ENCODE results near the gene IGF2BP2. TPM values are rescaled to one million over a fixed set of nuclear protein-coding genes. Genes with fewer than 3 reads are reported as not detected.
"Not testable (repeated sequence)": the region's sequence is repeated elsewhere in the genome, so short reads cannot be mapped to it uniquely, and the experiment has no call there.

The IGF2BP2 gene
- total RNA-seq, 1 donor from 2014 or later = 19.0 TPM

DNA sequence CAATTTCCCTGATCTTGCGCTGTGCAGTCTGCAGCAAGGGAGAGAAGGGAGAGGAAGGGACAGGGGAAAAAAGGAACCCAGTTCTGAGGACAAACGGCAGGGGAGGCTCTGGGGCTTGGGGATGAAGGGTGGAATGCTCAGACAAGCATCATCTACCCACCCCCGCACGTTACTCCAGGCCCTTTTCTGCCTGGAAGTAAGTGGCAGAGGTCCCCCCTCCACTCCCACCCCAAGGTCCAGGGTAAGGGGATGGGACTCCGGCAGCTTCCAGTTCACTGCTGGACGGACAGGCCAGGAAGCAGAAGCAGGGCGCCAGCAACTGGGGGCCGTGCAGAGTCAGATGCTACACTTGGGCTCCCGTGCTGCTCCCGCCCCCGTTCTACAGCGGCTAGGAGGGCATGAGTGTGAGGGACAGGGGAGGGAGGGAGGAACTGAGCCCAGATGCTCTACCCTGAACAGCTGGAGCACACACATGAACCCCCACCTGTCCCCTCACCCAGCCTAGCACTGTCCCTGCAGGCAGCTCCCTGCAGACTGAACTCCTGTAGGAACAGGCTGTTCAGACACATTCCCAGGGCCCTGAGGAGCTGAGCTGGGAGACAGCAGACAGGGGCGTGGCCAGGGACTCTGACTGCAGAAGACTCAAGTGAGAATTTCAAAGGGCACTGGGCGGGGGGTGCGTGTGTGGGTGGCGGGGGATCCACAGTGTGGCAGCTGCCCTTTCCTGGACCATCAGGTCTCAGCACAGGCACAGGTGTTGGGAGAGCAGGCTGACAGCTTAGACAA lies 179.1 kb downstream of the IGF2BP2 start:
- no peak for DNase-seq (ENCODE audit: low read depth in 2 of 2)

- not testable (repeated sequence) for DNase-seq (ENCODE audit: low read depth in 2 of 2)
Observed at GRCh38 chr3:185645191-185645590, 179.7 kb downstream of the IGF2BP2 start.

GRCh38 chr3:185640308-185640707 lies 184.5 kb downstream of the IGF2BP2 start:
- DNase-seq (ENCODE audit: low read depth in 2 of 2) = peak in 1 of 2 donors; percentile 31

DNA sequence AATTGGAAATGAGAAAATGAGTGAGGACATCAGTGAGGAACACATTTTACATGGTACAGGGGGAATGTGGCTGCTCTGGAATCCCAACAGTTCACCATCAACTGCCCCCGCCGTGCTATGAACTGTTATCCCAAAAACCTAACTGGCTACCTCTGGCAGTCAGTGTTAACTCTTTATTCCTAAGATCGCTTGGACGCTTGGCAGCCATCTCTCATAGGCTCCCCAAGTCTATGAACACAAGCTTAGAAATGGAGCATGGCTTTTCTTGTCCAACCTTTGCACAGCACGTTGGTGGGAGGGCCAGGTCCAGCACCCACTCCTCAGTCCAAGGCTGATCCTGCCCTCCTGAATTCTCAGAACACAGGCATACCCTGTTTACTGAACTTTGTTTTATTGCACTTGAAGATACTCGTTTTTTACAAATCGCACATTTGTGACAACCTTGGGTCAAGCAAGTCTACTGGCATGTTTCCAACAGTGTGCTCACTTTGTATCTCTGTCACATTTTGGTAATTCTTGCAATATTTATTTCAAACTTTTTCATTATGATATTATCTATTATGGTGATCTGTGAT lies 185.1 kb downstream of the IGF2BP2 start:
- DNase-seq (ENCODE audit: low read depth in 2 of 2) = no peak

DNA sequence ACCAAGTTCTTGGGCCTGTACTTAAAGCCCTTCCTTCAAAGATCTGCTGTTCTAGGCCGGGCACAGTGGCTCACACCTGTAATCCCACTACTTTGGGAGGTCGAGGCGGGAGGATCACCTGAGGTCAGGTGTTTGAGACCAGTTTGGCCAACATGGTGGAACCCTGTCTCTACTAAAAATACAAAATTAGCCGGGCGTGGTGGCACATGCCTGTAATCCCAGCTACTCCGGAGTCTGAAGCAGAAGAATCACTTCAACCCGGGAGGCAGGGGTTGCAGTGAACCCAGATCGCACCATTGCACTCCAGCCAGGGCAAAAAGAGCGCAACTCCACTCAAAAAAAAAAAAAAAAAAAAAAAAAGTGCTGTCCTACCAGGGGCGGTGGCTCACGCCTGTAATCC lies 186.2 kb downstream of the IGF2BP2 start:
- DNase-seq (ENCODE audit: low read depth in 2 of 2) = not testable (repeated sequence)

DNA sequence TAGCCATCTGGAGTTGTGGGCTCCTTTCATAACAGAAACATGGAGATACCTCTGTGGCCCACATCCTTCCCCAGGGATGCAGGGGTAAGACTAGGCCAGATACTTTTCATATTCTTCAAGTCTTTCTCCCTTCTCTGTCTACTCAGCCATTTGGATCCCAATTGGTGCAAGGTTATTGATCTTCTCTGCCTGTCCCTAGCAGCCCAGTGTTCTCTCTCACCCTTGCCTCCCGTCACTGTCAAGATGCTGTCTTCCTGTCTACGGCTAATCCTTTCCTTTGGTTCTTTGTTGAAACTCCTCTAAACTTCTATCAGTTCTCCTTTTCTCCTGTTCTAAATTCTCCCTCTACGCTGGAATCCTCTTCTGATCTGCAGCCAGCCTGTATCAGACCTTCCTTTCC lies 187.5 kb downstream of the IGF2BP2 start:
- no peak for DNase-seq (ENCODE audit: low read depth in 2 of 2)

DNA sequence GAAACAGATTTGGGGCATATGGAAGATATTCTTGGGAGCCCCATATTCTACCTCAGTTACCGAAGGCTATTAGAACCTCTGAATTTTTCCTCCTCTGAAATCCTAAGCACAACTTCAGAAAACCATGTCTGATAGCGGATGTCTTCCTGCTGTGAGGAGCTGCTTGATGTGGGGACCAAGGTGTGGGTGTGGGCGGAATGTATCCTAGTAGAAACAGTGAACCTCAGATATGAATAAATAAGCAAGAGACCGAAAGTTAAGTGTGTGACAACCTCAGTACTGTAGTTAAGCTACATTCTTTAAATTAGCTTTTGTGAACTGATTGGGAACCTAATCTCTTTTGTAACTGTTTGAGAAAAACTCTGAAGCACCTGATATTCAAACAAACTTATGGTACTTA lies 191.8 kb downstream of the IGF2BP2 start:
- no peak for DNase-seq (ENCODE audit: low read depth in 2 of 2)

- peak in 1 of 2 donors; percentile 21 for DNase-seq (ENCODE audit: low read depth in 2 of 2)
Observed at GRCh38 chr3:185631508-185632206, 193.2 kb downstream of the IGF2BP2 start.

DNA sequence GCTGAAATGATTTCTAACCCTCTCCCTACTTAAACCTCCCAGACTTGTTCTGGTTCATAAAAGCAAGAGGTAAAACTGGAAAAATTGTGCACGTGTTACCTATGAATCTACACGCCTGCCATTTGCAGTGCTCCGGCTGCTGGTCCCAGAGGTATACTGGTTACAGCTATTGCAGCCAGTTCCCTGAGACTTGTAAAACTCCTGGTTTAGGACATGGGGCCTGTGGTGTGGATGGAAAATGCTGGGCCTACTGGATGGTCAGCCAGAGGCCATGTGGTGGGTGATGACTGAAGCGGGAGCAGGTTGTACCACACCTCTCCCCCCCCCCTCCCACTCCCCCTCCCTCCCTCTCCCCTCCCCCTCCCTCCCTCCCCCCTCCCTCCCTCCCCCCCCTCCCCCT lies 193.7 kb downstream of the IGF2BP2 start:
- peak in 1 of 2 donors; percentile 47 for DNase-seq (ENCODE audit: low read depth in 2 of 2)

DNA sequence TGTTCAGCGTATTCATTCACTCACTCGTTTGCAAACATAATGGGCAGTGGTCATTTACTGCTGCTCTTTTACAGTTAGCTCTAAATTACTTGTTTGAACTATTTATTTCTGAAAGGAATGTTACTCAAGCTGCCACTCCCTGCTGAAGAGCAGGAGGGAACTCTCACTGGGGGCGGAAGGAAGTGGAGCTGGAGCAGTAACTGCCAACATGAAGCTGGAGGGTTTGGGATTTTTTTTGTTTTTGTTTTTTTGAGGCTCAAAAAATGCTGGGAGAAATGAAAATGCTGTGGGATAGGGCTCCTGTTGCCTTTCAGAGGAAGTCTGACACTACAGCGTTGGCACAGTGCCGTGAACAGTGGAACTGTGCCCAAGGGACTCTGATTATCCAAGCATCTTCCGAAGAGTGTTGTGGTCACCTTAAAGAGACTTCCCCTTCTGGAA lies 194.6 kb downstream of the IGF2BP2 start:
- DNase-seq (ENCODE audit: low read depth in 2 of 2) = peak; percentile 68 to 75

DNA sequence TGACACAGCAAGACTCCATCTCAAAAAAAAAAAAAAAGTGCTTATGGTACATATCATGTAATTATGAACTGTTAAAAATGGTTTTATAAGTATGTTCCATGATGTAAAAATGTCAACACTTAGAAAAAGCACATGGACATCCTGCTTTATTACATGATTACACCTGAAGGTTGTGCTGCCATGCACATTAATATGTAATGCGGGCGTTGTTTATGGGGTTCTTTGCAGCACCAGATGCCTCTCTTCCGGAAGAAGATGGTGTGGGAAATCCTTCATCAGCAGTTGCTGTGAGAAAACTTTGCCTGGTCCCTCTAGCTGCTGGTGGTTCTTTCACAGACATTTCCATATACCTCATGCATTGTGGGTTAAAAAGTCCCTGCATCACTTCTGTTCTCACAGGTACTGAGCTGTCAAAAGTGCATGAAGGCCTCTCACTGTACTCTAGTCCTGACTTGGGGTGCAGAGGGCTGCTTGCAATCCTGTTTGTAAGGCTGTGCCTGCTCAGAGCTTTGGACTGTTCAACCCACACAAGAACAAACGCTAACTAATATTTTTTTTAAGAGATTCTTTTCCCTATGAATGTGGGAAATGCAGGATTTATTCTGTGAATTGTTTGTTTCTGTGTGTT lies 195.2 kb downstream of the IGF2BP2 start:
- DNase-seq (ENCODE audit: low read depth in 2 of 2) = no peak

DNA sequence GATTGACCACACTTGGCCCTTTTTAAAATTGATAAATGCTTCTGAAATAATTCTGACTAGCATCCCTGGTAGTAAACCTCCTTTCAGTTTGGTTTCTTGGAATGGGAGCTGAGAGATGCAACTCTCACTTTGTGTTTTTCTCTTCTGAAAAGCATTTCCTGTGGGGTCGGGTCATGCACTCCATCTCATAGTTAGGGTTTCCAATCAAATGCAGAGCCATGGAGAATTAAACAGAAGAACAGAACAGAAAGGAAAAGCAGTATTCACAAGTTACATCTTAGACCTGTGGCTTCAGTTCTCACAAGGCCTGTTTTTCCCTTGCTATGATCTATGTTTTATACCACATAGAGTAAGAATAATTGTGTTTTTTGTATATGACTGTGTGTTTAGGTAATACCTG lies 199.1 kb downstream of the IGF2BP2 start:
- DNase-seq (ENCODE audit: low read depth in 2 of 2) = no peak

GRCh38 chr3:185623939-185624665 lies 200.7 kb downstream of the IGF2BP2 start:
- DNase-seq (ENCODE audit: low read depth in 2 of 2) = no peak

- no peak for DNase-seq (ENCODE audit: low read depth in 2 of 2)
Observed at GRCh38 chr3:185613016-185613415, 211.8 kb downstream of the IGF2BP2 start.

DNA sequence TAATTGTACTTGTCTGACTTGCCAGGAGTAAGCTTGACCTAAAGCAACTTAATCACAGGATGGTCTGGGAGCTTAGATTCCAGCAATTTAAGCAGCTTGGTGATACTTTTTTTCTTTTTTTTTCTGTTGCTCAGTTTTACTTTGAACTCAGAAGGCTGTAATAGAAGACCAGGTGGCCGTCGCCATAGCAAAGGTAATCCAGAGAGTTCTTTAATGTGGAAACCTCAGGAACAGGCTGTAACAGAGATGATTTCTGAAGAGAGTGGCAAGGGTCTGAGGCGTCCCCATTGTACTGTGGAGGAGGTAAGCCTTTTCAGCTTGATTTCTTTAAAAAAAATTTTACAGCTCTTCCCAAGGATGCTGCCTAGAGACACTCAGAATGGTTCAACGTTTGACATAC lies 218.6 kb downstream of the IGF2BP2 start:
- DNase-seq (ENCODE audit: low read depth in 2 of 2) = no peak

GRCh38 chr3:185605566-185605965 lies 219.3 kb downstream of the IGF2BP2 start:
- DNase-seq (ENCODE audit: low read depth in 2 of 2) = peak; percentile 16 to 65

DNA sequence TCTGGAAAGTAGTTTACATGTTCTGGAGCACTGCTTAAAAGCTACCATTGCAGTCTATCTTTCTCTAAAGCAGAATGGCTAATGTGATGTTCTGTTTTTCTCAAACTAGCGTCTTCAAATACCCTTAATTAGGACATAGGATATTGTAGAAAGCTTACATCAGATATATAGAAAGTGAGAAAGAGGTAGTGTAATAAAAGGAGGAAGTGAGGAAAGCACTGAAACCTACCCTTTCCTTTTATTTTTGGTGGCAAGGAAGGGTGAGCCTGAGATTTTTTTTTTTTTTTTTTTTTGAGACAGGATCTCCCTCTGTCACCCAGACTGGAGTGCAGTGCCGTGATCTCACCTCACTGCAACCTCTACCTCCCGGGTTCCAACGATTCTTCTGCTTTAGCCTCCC lies 229.3 kb downstream of the IGF2BP2 start:
- no peak for DNase-seq (ENCODE audit: low read depth in 2 of 2)

GRCh38 chr3:185594073-185594472 lies 230.8 kb downstream of the IGF2BP2 start:
- no peak for DNase-seq (ENCODE audit: low read depth in 2 of 2)

All from lung microvascular endothelial cell (primary cell).